ENCODE measurements around the gene TPO.

TPO gene

GRCh38 chr2:1451422-1451821, 38.2 kb downstream of the TPO start:
- no peak for DNase-seq

DNA sequence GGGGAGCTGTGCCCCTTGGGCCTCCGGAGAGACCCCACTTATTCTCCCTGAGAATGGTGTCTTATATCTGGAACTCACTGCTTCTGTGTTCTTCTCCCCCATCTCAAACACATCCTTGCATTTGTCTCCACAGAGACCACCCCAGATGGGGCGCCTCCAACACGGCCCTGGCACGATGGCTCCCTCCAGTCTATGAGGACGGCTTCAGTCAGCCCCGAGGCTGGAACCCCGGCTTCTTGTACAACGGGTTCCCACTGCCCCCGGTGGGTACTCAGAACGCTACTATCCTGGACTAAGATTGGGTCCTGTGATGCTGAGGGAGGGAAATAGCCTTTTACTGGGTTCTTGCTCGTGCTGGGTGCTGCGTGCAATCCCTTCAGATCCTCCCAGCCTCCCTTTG, 40.3 kb downstream of the TPO start:
- DNase-seq, result no peak

GRCh38 chr2:1454346-1454745, 41.1 kb downstream of the TPO start:
- no peak for DNase-seq

- no peak for DNase-seq
Measured at GRCh38 chr2:1455466-1455865, 42.2 kb downstream of the TPO start.

DNA sequence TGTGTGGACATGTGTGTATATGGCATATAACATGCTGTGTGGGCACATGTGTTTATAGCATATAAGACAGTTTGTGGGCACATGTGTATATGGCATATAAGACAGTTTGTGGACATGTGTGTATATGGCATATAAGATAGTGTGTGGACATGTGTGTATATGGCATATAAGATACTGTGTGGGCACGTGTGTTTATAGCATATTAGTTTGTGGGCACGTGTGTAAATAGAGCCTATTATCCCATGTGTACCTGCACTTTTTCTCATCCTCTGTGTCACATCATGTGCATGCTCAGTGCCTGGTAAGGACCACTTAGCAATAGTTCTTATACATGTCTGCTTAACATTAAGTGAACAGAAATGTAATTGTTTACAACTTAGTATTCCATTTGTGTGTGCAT, 45.2 kb downstream of the TPO start:
- no peak for DNase-seq

GRCh38 chr2:1459727-1460126, 46.5 kb downstream of the TPO start:
- DNase-seq, result no peak

GRCh38 chr2:1460851-1461418, 47.7 kb downstream of the TPO start:
- no peak for DNase-seq

- DNase-seq, result no peak
Measured at GRCh38 chr2:1461507-1462390, 48.5 kb downstream of the TPO start.

DNA sequence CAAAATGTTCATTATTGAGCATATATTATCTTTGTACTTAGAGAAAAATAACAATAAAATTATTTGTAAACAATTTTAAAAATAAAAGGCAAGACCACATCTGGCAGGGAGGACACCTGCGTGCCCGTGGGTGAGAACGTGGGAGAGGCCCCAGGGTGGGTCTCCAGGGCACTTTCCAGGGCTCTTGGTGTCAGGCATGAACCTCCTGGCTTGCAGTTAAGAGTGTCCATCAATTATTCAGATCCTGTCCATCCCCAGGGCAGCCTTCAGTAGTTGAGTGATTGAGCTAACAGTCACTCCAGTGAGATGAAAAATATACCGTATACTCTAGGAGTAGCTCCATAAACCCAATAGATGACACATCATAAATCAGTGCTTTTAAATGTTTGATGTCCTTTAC, 49.7 kb downstream of the TPO start:
- no peak for DNase-seq

DNA sequence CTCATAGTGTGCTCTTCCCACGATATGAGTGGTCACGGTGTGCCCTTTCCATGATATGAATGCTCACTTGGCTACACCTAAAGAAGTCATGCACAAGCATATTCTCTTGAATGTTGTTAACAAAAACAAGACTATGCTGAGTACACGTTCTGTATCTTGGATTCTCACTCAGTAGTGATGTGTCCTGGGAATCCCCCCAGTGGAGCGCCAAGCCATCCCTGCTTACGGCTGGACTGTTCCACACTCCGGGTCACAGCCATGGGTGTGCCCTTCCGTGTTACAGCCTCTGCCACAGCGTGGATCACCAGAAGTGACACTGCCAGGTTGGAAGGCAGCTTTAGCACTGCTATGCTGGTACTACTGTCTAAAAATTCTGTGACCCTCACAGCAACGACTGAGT, 59.1 kb downstream of the TPO start:
- no peak for DNase-seq

- DNase-seq, result no peak
Measured at GRCh38 chr2:1476617-1477195, 63.4 kb downstream of the TPO start.

- DNase-seq, result no peak
Measured at GRCh38 chr2:1477196-1478040, 64.2 kb downstream of the TPO start.

DNA sequence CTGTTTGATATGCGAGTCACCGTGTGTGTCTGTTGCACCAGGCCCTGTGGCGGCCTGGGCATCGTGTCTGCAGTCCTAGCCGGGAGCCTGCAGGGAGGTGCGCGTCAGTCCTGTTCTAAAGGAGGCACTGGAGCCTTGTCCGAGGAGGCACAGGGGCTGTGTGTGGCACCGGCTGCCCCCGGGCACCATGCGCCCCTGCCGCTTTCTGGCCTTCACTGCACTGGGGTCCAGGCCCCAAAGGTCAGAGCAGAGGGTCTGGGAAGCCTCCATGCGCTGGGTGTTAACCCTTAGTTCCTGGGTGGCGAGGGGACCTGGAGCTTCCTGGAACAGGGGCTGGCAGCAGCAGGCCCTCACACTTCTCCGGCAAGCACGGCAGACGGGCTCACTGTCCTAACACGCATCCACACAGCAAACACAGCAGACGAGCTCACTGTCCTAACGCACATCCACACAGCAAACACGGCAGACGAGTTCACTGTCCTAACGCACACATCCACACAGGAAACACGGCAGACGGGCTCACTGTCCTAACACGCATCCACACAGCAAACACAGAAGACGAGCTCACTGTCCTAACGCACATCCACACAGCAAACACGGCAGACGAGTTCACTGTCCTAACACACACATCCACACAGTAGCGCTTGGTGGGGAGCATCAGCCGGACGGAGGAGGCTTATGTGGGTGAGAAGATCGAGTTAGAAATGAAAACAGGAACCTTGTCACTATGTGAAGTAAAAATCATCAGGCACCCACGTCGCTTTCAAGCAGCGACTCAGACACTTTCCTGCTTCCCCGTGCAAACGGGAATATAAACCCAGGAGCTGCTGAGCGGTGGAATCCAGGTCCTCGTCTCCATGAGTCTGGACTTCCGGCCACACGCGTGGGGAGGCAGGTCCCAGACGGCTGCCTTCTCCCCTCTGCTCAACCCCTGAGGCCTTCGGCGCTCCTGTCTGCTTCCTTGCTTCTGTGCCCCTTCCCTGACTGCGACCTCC, 65.3 kb downstream of the TPO start:
- DNase-seq, result no peak

- no peak for DNase-seq
Measured at GRCh38 chr2:1479346-1479745, 66.1 kb downstream of the TPO start.

- no peak for DNase-seq
Measured at GRCh38 chr2:1480671-1481076, 67.4 kb downstream of the TPO start.

DNA sequence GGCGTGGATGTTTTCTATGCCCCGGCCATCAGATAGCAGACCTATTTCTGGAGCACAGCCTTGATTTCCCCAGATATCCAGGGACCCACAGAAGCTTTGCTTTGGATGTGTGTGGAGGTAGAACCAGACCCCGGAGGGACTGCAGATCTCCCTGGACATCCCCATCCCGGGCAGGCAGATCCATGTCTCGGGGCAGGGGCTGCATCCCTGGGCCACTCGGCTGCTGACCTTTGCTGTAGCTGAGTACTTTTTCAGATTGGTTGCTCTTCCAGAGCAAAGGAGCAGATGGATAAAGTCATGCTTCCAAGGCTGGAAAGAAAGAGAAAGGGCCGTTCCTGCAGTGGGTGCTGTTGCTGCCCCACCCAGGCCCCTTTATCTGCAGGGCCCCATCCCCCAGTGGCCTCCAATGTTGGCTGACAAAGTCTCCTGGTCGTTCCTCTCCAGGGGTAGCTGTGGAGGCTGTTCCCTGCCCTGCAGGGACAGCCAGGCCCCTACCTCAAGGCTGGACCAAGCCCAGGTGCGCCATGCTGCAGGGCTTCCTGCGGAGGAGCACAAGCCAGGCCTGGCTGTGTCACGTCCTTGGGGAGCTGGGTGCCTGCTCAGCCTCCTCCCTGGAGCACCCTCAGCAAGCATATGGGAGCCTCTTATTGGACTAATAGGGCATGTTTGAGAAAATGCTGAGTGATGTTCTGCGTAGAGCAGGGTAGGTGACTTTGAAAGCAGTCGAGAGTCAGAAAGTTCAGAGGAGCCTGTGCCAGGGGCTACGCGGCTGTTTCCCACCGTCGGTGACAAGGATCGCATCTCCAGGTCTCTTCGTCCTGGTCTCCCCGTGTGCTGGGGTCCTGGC, 68.4 kb downstream of the TPO start:
- no peak for DNase-seq

DNA sequence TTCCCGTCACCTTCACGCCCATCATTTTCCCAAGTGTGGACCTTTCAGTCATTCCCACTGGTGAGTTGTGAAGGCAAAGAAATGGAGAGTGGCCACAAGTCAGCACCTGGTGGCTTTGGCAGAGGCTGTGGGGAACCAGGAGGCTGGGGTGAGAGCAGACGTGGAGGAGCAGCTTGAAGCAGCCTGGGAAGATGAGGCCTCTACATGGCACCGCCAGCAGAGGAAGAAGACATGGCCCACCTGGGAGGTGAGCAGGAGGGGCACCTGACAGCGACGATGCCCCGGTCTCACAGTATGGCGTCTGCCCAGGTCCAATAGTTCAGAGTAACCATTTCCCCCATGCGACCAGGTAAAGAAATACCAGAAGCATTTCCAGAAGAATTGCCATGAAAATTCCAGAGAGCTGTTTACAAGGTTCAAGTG, 69.0 kb downstream of the TPO start:
- DNase-seq, result no peak

DNA sequence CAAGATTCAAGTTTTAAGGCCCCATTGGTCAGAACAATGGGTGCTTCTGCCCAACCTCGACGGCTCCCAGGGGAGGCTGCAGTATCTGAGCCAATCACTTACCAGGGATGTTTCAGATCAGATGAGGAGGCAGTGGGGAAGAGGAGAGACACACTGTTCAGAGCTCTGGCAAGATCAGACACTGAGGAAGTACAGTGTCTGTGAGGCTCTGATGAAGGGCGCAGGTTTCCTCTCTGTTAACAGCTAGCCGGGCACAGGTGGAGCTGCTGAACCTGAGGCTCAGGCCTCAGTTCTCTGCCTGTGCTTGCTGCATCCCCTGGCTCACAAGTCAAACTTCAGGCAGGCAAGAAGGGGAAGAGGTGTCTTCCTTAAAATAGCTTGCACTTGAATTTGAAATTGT, 69.7 kb downstream of the TPO start:
- no peak for DNase-seq

- DNase-seq, result no peak
Measured at GRCh38 chr2:1483551-1483950, 70.3 kb downstream of the TPO start.

- no peak for DNase-seq
Measured at GRCh38 chr2:1484131-1484884, 71.0 kb downstream of the TPO start.
